ENCODE results near the gene TFCP2L1. TPM values are rescaled to one million over a fixed set of nuclear protein-coding genes. Genes with fewer than 3 reads are reported as not detected.

TFCP2L1 gene
- total RNA-seq, 3 donors from 2014 or later = 0.03 to 0.08 (median 0.05) TPM

DNA sequence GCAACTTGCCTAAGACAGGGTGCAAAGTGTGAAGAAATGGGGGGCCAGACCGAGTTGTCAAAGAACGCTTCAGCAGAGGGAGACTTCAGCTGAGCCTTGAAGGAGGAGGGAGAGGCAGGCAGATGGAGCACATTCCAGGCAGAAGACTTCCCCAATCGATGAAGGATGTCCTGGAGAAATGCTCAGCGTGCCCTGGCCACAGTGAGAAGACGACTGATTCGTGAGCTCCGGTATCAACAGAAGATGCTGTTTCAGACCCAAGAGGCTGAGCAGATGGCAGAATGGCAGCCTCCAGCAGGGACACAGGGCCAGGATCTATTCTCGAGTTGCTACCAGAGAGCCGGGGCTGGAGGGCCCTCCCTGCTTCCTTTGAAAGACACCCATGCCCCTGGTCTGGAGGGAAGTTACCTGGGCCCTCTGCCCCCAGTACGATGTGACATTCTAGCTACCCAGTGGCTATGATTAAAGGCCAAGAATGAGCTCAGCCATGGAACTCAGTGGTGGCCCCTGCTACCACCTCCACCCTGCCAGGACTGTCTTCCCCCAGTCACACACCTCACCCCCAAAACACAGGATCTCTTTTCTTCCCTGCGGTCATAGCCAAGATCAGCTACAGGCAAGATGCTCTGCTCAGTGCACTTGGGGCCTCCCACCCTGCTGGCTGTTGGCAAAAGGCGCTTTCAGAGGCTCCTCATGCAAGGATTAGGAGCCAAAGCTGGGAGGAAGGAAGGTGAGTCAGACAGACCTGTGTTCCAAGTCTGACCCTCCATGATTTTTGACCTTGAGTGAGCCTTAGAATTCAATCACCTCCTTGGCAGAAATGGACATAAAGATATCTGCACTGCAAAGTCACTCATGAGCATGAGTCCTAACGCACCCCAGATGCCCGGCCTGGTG is 84.3 kb downstream of the TFCP2L1 start:
- Mint-ChIP-seq H3K9me3 (no peaks in the 10 kb centered on the region), H3K4me1 (ENCODE audit: low read depth) (no peaks in the 10 kb centered on the region), H3K27me3 (ENCODE audit: low read depth) (no peaks in the 10 kb centered on the region), H3K4me3 (no peak overlapping the region), H3K36me3 (ENCODE audit: insufficient read depth) (no peaks in the 10 kb centered on the region)
- ATAC-seq (no peak), DNase-seq (no peak)

- ATAC-seq (no peak), DNase-seq (no peak)
- Mint-ChIP-seq H3K36me3 (ENCODE audit: insufficient read depth) (no peaks in the 10 kb centered on the region), H3K27me3 (ENCODE audit: low read depth) (no peaks in the 10 kb centered on the region), H3K4me3 (no peak overlapping the region), H3K9me3 (no peaks in the 10 kb centered on the region), H3K4me1 (ENCODE audit: low read depth) (no peaks in the 10 kb centered on the region)
Measured at GRCh38 chr2:121200011-121200347, 85.0 kb downstream of the TFCP2L1 start.

GRCh38 chr2:121199281-121200010 is 85.6 kb downstream of the TFCP2L1 start:
- Mint-ChIP-seq H3K27me3 (ENCODE audit: low read depth) (no peaks in the 10 kb centered on the region), H3K9me3 (no peaks in the 10 kb centered on the region), H3K4me3 (no peak overlapping the region), H3K36me3 (ENCODE audit: insufficient read depth) (no peaks in the 10 kb centered on the region), H3K4me1 (ENCODE audit: low read depth) (no peaks in the 10 kb centered on the region)
- DNase-seq (no peak), ATAC-seq (no peak)

- ATAC-seq = no peak
- no peaks in the 10 kb centered on the region for H3K36me3 Mint-ChIP-seq (ENCODE audit: insufficient read depth)
- no peaks in the 10 kb centered on the region for H3K27me3 Mint-ChIP-seq (ENCODE audit: low read depth)
- no peaks in the 10 kb centered on the region for H3K9me3 Mint-ChIP-seq
- DNase-seq = no peak
- H3K4me1 Mint-ChIP-seq (ENCODE audit: low read depth) = no peaks in the 10 kb centered on the region
- no peak overlapping the region for H3K4me3 Mint-ChIP-seq
Measured at GRCh38 chr2:121197369-121198091, 87.5 kb downstream of the TFCP2L1 start.

DNA sequence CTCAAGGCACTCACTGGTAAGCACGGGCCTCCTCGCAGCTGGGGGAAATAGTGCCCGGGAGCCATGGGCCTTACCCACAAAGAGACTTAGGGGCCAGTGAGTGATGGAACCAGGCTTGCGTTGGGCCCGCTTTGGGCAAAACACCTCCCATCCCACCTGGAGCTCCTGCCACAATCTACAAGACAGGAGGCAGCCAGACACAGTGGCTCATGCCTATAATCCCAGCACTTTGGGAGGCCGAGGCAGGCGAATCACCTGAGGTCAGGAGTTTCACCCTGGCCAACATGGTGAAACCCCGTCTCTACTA is 88.2 kb downstream of the TFCP2L1 start:
- Mint-ChIP-seq H3K4me3 (no peak overlapping the region), H3K27me3 (ENCODE audit: low read depth) (no peaks in the 10 kb centered on the region), H3K4me1 (ENCODE audit: low read depth) (no peaks in the 10 kb centered on the region), H3K36me3 (ENCODE audit: insufficient read depth) (no peaks in the 10 kb centered on the region), H3K9me3 (no peaks in the 10 kb centered on the region)
- DNase-seq (no peak), ATAC-seq (no peak)

DNA sequence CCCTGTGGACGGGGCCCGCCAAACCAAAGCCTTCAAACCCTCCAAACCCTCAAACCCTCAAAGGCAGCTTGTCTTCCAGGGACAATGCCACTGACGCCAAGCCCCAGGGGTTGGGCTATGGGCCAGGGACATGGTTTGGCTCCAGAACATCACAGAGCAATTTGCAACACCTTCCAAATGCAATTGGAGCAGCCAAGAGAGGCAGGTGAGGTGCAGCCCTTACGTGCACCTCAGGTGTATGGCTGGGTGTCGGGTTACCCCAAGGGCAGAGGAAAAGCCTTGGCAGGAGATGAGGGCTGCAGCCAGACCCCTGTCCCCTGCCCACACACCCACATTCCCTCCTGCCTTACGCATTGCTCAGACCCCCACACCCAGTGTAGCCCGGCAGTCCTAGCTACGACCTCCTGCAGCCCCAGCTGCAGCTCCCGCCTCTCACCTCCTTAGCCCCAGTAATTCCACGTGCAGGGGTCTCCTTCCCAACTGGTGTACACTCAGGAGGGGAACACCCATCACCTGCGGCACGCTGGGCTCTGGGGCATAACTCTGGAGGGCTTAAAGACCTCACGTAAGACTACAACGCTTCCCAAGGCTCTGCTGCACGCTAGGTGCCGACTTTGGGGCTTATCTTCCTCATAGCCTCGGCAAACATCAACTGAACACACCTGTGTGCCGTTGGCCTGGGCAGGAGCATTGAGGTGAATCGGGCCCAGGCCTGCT is 88.7 kb downstream of the TFCP2L1 start:
- ATAC-seq (no peak), DNase-seq (no peak)
- no peaks in the 10 kb centered on the region for H3K9me3 Mint-ChIP-seq
- H3K4me3 Mint-ChIP-seq = no peak overlapping the region
- no peaks in the 10 kb centered on the region for H3K36me3 Mint-ChIP-seq (ENCODE audit: insufficient read depth)
- no peaks in the 10 kb centered on the region for H3K4me1 Mint-ChIP-seq (ENCODE audit: low read depth)
- H3K27me3 Mint-ChIP-seq (ENCODE audit: low read depth) = no peaks in the 10 kb centered on the region

- no peaks in the 10 kb centered on the region for H3K9me3 Mint-ChIP-seq
- ATAC-seq = no peak
- H3K4me1 Mint-ChIP-seq (ENCODE audit: low read depth) = no peaks in the 10 kb centered on the region
- DNase-seq = no peak
- no peaks in the 10 kb centered on the region for H3K36me3 Mint-ChIP-seq (ENCODE audit: insufficient read depth)
- no peaks in the 10 kb centered on the region for H3K27me3 Mint-ChIP-seq (ENCODE audit: low read depth)
- no peak overlapping the region for H3K4me3 Mint-ChIP-seq
Measured at GRCh38 chr2:121195036-121195435, 90.0 kb downstream of the TFCP2L1 start.

DNA sequence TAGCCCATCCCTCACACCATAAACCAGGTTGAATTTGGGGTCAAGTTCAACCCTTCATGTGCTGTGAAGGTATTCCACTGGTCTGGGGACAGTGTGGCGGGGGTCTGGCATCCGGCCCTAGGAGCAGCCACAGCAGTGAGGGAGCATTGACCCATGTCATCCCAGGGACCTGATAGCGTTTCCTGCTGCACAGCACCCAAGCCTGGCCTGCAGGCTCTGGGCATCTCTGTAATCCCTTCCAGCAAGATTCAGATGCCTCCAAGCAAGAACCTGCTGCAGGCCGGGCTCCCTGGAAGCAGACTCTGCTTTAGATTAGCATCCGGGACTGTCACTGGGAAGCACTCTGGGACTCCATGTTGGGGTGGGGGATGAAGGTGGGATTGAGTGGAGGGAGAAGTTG is 90.4 kb downstream of the TFCP2L1 start:
- DNase-seq (no peak), ATAC-seq (no peak)
- H3K27me3 Mint-ChIP-seq (ENCODE audit: low read depth) = no peaks in the 10 kb centered on the region
- no peaks in the 10 kb centered on the region for H3K9me3 Mint-ChIP-seq
- no peaks in the 10 kb centered on the region for H3K4me1 Mint-ChIP-seq (ENCODE audit: low read depth)
- no peak overlapping the region for H3K4me3 Mint-ChIP-seq
- no peaks in the 10 kb centered on the region for H3K36me3 Mint-ChIP-seq (ENCODE audit: insufficient read depth)

GRCh38 chr2:121193185-121193584 is 91.8 kb downstream of the TFCP2L1 start:
- Mint-ChIP-seq H3K27me3 (ENCODE audit: low read depth) (no peaks in the 10 kb centered on the region), H3K36me3 (ENCODE audit: insufficient read depth) (no peaks in the 10 kb centered on the region), H3K4me1 (ENCODE audit: low read depth) (no peaks in the 10 kb centered on the region), H3K4me3 (no peak overlapping the region), H3K9me3 (no peaks in the 10 kb centered on the region)
- ATAC-seq (no peak), DNase-seq (no peak)

DNA sequence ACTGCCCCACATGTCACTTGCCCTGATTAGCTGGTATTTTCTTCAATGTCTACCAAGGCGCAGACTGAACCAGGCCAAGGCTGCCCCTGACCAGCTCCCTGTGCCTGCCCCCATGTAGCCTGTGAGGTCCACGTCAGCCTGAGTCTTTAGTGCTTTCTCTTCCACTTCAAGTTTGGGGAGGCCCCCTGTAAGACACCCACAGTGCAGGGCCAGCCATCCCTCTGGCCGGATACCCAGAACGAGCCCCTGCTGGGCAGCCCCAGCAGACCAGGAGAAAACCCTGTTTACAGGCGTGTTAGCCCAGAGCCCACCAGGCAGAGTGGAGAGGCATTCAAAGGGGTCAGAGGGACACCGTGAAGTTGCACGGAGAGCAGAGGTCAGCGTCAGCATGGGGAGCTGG is 92.4 kb downstream of the TFCP2L1 start:
- no peaks in the 10 kb centered on the region for H3K27me3 Mint-ChIP-seq (ENCODE audit: low read depth)
- no peaks in the 10 kb centered on the region for H3K36me3 Mint-ChIP-seq (ENCODE audit: insufficient read depth)
- ATAC-seq (no peak), DNase-seq (no peak)
- no peaks in the 10 kb centered on the region for H3K9me3 Mint-ChIP-seq
- H3K4me3 Mint-ChIP-seq = no peak overlapping the region
- no peaks in the 10 kb centered on the region for H3K4me1 Mint-ChIP-seq (ENCODE audit: low read depth)

DNA sequence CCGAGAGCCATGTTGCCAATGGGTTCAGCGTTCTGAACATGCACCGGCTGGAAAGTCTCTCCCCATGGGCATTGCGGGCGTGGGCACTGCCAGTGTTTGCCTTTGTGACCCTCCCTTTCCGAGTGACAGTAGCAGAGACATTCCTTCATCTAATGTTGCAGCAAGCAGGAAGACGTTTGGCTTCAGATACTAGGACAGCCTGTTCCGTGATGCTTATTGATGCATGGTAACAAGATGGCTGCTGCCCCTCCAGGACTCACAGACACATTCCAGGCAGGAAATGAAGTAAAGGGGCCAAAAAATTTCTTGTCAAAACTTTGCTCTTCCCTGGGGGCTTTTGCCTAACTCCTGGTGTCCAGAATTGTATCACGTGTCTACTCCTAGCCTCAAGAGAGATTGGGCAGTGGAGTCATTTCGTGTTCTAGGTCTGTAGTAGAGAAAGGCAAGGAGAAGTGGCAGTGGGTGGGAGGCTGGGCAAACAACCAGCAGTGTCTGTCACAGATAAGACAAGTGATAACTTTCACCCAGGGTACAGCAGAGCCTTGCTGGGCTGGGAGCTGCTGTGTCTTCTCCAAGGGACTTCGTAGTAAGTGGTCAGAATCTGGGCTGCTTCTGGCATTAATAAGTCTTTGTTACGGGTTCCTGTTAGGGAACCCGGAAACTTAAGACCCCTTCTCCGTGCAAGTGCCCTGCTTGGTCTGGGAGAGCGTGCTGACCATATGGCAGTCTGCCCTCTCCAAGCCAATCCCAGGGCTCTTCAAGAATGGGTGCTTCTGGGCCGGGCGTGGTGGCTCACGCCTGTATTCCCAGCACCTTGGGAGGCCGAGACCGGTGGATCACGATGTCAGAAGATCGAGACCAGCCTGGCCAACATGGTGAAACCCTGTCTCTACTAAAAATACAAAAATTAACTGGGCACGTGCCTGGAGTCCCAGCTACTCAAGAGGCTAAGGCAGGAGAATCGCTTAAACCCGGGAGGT is 93.5 kb downstream of the TFCP2L1 start:
- no peak for ATAC-seq
- Mint-ChIP-seq H3K9me3 (no peaks in the 10 kb centered on the region), H3K4me3 (no peak overlapping the region), H3K36me3 (ENCODE audit: insufficient read depth) (no peaks in the 10 kb centered on the region), H3K4me1 (ENCODE audit: low read depth) (no peaks in the 10 kb centered on the region), H3K27me3 (ENCODE audit: low read depth) (no peaks in the 10 kb centered on the region)
- DNase-seq = no peak

- ATAC-seq (no peak), DNase-seq (no peak)
- Mint-ChIP-seq H3K9me3 (no peaks in the 10 kb centered on the region), H3K27me3 (ENCODE audit: low read depth) (no peaks in the 10 kb centered on the region), H3K4me1 (ENCODE audit: low read depth) (no peaks in the 10 kb centered on the region), H3K4me3 (no peak overlapping the region), H3K36me3 (ENCODE audit: insufficient read depth) (no peaks in the 10 kb centered on the region)
Measured at GRCh38 chr2:121189661-121190381, 95.2 kb downstream of the TFCP2L1 start.

- H3K36me3 Mint-ChIP-seq (ENCODE audit: insufficient read depth) = no peaks in the 10 kb centered on the region
Measured at GRCh38 chr2:121189011-121189410, 96.0 kb downstream of the TFCP2L1 start.

More at GRCh38 chr2:121189011-121189410, 96.0 kb downstream of the TFCP2L1 start:
- no peaks in the 10 kb centered on the region for H3K27me3 Mint-ChIP-seq (ENCODE audit: low read depth)
- DNase-seq = no peak
- H3K9me3 Mint-ChIP-seq = no peaks in the 10 kb centered on the region
- ATAC-seq = no peak
- no peak overlapping the region for H3K4me3 Mint-ChIP-seq
- H3K4me1 Mint-ChIP-seq (ENCODE audit: low read depth) = no peaks in the 10 kb centered on the region
